ENCODE measurements around the gene CTTNBP2NL. TPM values are rescaled to one million over a fixed set of nuclear protein-coding genes. Genes with fewer than 3 reads are reported as not detected.
"Not testable (repeated sequence)": the region's sequence is repeated elsewhere in the genome, so short reads cannot be mapped to it uniquely, and the experiment has no call there.

The CTTNBP2NL gene
- polyA plus RNA-seq, 3 donors: 41.2 to 47.9 (median 42.3) TPM

DNA sequence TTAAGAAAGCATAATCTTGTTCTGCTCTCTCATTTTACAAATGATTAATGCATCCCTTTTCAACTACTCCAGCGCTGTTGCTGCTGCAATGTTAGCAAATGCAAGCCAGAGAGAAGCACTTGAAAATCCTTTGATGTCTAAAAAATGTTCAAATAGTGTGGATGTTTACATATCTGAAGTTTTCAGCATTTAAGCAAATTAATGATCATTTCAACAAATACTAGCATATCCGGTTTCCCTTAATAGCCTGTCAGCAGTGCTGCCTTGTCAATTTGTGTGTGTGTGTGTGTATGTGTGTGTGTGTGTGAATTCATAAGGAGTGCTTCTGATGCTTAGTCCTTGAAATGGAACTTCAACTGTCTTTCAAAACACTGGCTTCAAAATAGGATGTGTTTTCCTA, 64.6 kb downstream of the CTTNBP2NL start:
- no peak for DNase-seq (ENCODE audit: low read depth in 3 of 3, low spot score in 2 of 3)

DNA sequence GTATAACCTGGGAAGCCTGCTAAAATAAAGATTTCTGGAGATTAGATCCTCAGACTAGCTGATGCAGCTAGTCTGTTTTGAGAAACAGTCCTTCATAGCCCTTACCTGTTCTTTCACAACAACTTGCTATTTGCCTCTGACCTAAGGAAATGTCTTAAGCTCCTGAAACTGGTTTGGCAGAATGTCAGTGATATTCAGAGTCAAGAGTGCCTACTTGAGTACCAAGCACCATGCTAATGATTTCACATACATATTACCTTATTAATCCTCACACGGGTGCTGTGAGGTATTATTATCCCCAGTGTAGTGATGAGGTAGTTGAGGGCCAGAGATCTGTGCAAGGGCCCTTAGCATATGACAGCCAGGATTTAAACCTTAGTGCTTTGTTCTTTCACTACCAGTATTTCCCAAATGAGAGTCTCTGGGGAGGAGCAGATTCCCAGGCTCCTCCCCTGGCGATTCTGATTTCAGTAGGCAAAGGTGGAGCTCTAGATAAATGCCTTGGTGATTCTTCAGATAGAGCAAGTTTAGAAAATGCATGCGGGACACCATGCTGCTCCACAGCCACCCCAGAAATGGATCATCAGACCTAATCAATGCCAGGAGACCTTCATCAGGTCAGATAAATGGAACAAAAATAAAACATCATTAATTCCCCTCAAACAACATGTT, 65.3 kb downstream of the CTTNBP2NL start:
- DNase-seq (ENCODE audit: low read depth in 3 of 3, low spot score in 2 of 3): no peak

DNA sequence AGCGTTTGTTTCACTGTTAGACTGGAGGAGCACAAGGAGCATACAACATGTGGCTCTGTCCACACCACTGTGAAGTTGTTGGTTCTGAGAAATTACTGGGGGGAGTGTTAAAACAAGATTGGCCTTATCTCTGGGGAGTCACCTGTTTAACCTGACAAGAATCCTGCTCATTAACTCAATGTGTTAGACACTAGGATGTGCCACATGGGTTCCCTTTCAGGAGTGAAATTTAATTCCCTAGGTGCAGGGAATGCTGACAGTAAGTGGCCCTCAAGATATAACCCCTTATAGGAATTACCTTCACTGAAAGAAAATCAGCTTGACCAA, 66.9 kb downstream of the CTTNBP2NL start:
- no peak for DNase-seq (ENCODE audit: low read depth in 3 of 3, low spot score in 2 of 3)

DNA sequence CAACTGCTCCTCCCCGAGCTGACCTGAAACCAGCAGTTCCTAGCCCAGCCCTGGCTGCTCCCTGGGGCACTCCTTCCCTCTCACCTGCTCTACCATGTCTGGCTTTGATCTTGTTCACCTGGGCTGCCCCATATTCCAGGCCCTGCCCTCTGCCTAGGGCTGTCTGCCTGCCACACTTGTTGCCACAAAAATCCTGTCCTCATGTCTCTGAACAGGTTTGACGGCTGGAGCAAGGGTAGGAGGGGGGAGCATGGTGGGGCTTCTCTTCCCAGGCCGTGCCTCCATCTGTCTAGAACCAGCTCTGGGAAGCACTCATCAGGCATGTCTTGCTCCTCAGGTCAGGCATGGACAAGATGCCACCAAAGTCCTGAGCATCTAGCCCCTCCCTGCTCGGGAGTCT, 68.5 kb downstream of the CTTNBP2NL start:
- no peak for DNase-seq (ENCODE audit: low read depth in 3 of 3, low spot score in 2 of 3)

DNA sequence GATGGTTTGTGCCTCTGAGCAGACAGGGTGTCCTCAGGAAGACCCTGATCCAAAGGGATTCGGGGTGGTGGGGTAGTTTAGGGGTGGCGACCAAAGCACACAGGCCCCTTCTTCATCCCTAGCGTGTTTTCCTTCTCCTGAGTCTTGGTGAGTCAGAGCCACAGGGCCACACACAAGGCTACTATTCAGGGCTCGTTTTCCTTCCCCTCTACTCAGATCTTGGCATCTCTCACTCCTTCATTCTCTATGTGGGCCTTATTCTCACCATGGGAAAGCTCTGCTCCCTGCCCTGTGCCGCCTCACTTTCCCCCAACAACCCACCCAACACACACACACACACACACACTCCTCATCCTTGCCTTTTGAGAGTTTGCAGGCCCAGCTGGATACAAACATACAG, 69.1 kb downstream of the CTTNBP2NL start:
- no peak for DNase-seq (ENCODE audit: low read depth in 3 of 3, low spot score in 2 of 3)

DNA sequence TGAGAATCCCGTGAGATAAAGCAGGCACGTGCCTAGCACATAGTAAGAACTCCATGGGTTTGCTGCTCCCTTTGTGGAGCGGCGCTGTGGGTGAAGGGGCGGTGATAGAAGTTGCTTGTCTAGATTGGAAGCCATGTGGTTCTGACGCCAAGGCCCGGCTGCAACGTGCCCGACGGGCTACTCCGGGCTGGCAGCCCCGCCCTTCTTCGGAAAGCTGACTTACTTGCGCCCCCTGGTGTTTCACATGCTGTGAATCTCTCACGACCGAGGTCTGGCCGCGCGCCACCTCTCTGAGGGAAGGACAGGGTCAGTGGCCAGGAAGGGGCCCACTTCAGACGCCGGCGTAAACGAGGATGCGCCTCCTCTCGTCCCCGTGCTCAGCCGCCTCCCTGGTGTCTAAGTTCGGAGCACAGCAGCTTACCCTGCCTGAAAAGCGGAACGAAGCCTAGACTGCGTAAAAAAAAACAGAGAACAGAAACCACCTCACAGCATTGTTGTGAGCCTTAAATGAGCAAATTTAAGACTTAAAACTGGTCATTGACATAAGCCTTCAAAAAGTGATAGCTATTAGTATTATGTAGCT, 70.2 kb downstream of the CTTNBP2NL start:
- DNase-seq (ENCODE audit: low read depth in 3 of 3, low spot score in 2 of 3): peak; percentile 79 to 82 (median 81)

DNA sequence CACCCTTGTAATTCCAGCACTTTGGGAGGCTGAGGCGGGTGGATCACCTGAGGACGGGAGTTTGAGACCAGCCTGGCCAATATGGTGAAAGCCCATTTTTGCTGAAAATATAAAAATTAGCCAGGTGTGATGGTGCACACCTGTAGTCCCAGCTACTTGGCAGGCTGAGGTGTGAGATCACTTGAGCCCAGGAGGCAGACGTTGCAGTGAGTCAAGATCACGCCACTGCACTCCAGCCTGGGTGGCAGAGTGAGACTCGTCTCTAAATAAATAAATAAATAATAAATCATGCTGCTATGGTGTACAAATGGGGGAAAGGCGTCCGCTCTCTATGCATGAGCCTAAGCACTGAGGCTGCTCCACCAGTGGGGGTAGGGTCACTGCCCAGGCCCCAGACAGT, 74.3 kb downstream of the CTTNBP2NL start:
- DNase-seq (ENCODE audit: low read depth in 3 of 3, low spot score in 2 of 3): not testable (repeated sequence)

DNA sequence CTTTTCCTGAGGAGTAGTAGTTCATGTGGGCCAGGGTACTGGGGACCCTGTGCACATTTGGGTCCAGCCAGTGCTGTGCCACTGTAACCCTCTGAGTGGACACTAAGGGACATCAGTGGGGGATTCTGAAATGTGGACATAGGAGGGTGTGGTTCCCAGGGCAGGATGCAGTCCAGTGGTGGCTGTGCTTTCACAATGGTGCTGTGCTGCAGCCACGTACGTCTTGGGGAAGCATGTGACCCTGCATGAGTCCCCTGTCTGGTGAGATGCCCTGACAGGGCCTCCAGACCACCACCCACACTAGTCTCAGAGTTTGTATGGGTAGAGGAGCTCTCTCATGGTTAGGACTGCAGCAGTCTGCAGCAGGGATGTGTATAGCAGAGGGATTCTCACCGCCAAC, 75.0 kb downstream of the CTTNBP2NL start:
- no peak for DNase-seq (ENCODE audit: low read depth in 3 of 3, low spot score in 2 of 3)

DNA sequence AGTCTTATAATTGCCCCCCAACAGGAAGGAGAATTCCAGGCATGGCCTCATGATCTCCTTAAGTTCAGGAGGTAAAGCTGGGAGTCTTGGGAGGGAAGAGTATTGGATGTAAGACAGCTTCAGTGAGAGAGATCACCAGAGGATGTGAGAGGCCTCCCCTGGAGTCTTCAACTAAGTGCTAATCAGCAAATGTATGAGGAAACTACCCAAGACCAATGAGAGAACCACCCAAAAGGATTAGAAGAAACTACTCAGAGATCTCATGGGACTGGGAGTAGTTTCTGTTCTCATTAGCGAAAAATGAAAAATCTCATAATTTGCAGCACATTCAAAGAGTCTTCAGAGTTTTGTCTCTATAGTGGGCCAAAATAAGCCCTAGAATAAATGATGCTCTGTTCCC, 76.1 kb downstream of the CTTNBP2NL start:
- no peak for DNase-seq (ENCODE audit: low read depth in 3 of 3, low spot score in 2 of 3)

DNA sequence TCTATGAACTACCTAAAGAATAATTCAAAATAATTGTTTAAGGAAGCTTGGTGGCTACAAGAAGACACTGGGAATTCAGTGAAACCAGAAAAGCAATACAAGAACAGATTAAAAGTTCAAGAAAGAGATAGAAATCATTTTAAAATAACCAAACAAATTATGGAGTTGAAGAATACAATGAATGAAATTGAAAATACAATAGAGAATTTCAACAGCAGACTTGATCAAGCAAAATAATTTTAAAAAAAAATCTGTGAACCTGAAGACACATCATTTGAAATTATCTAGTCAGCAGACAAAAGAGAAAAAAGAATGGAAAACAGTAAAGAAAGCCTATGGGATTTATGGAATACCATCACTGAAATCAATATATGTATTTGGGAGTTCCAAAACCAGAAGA, 81.5 kb downstream of the CTTNBP2NL start:
- DNase-seq (ENCODE audit: low read depth in 3 of 3, low spot score in 2 of 3): no peak

DNA sequence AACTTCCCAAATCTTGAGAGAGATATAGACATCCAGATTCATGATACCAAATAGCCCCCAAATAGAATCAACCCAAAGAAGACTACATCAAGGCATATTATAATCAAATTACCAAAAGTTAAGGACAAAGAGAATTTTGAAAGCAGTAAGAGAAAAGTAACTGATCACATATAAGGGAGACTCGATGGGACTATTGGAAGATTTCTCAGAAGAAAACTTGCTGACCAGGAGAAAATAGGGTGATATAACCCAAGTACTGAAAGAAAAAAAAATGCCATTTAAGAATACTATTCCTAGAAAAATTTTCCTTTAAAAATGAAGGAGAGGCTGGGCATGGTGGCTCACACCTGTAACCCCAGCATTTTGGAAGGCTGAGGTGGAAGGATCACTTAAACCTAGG, 82.3 kb downstream of the CTTNBP2NL start:
- no peak for DNase-seq (ENCODE audit: low read depth in 3 of 3, low spot score in 2 of 3)

DNA sequence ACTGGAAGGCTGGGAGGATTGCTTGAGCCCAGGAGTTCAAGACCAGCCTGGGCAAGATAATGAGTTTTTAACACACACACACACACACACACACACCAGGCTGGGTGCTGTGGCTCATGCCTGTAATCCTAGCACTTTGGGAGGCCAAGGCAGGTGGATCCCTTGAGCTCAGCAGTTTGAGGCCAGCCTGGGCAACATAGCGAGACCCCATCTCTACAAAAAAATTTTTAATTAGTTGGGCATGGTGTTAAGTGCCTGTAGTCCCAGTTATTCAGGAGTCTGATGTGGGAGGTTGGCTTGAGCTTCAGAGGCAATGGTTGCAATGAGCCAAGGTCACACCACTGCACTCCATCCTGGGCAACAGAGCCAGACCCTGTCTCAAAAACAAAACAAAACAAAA, 90.0 kb downstream of the CTTNBP2NL start:
- not testable (repeated sequence) for DNase-seq (ENCODE audit: low read depth in 3 of 3, low spot score in 2 of 3)

DNA sequence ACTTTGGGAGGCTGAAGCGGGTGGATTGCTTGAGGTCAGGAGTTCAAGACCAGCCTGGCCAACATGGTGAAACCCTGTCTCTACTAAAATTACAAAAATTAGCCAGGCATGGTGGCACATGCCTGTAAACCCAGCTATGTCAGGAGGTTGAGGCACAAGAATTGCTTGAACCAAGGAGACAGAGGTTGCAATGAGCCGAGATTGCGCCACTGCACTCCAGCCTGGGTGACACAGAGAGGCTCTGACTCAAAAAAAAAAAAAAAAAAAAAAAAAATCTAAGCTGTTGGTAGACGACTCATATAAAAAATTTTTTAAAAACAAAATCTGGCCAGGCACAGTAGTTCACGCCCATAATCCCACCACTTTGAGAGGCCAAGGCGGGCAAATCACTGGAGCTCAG, 91.7 kb downstream of the CTTNBP2NL start:
- DNase-seq (ENCODE audit: low read depth in 3 of 3, low spot score in 2 of 3): not testable (repeated sequence)

DNA sequence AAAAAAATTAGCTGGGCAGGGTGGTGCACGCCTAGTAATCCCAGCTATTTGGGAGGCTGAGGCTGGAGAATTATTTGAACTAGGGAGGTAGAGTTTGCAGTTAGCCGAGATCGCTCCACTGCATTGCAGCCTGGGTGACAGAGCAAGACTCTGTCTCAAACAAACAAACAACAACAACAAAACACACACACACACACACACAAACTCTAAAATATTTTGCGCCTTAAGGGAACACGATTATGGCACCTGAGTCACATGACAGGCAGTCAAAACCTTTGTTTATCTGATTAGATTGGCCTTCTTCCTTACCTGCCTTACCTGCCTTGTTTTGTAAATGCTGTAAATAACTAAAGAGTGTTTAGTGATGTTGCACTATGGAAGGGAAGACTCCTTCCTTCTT, 92.1 kb downstream of the CTTNBP2NL start:
- no peak for DNase-seq (ENCODE audit: low read depth in 3 of 3, low spot score in 2 of 3)

DNA sequence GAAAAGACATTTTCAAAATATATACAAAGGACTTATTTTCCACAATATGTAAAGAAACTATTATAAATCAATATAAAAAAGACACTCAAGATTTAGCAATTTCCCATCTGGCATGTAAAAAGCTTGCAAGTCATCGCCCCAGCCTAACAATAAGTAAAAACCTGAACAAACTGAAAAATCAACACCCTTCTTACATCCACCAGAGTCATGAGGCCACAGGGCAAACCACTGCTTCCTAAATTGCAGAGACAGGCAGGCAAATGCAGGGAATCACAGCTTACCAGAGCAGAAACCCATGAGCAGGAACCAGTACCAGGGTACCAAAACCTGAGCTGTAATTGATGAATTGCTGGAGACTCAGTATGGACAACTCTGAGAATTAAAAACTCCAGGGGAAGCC, 96.1 kb downstream of the CTTNBP2NL start:
- no peak for DNase-seq (ENCODE audit: low read depth in 3 of 3, low spot score in 2 of 3)

DNA sequence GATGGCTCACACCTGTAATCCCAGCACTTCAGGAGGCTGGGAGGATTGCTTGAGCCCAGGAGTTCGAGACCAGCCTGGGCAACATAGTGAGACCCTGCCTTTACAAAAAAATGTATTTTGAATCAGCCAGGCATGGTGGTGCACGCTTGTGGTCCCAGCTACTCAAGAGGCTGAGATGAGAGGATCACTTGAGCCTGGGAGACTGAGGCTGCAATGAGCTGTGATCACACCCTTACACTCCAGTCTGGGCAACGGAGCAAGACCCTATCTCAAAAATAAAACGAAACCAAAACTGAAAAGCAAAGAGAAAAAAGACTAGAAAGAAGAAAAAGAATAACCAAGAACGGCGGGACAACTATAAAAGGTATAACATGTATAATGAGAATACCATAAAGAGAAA, 97.3 kb downstream of the CTTNBP2NL start:
- DNase-seq (ENCODE audit: low read depth in 3 of 3, low spot score in 2 of 3): no peak

DNA sequence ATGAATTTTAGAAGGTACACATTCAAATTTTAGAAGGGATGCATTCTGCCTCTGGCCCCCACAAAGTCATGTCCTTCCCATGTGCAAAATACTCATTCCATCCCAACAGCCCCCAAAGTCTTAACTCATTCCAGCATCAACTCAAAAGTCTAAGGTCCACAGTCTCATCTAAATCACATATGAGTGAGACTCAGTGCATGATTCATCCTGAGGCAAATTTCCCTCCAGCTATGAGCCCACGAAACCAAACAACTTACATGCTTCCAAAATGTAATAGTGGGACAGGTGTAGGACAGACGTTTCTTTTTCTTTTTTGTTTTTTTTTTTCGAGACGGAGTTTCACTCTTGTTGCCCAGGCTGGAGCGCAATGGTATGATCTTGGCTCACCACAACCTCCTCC, 100.3 kb downstream of the CTTNBP2NL start:
- no peak for DNase-seq (ENCODE audit: low read depth in 3 of 3, low spot score in 2 of 3)

DNA sequence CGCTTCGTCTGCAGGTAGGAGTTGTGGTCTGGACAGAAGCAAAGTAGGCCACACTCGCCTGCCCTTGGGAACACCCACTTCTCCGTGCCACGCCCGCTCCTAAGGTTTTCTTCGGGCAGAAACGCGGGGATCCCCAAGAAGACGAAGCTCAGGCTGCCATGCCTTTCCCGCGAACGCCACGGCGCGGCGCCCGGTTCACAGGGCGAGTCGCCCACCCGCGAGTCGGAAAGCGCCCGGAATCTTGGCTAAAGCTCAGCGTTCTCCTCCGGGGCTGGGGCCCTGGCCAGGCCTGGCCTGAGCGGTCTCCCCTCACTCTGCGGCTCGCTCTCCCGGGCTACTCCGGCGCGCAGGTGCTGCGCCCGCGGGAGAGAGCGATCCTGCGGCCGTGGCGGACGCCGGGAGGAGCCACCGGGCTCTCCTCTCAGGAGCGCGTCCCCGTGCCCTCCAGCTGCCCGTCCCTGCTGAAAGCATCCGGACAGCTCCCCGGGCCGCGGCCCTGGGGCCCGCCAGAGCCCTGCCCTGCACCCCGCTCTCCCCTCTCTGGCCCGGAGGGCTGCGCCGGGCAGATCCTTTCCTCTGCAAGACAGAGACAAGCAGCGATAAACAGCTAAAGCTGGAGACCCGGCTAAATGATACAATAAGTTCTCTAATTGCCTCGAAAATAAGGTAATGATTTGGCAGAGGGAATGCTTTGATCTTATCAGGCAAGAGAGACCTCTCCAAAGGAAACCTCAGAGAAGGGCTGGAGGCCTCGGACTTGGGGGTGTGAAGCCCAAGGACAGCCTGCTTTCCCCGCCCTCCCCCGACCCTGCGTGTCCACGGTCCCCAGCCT, 106.0 kb downstream of the CTTNBP2NL start:
- no peak for DNase-seq (ENCODE audit: low read depth in 3 of 3, low spot score in 2 of 3)

DNA sequence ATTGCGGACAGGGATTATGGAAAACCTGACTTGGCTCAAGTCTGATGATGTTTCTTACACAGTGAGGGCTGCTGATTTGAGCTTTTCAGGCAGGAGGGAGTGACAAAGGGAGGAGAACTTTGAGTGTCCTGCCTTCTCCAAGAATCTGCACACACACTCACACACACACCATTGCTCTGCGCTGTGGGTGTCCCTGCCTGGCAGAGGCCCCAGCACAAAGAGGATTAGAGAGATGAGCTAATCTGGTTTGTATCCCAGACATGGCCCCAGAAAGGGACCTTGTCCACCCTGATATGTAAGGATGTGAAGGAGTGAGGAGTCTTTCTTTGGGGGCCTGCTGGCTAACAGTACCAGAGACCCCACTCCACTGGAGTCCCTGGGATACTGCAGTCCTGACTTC, 106.8 kb downstream of the CTTNBP2NL start:
- DNase-seq (ENCODE audit: low read depth in 3 of 3, low spot score in 2 of 3): no peak

DNA sequence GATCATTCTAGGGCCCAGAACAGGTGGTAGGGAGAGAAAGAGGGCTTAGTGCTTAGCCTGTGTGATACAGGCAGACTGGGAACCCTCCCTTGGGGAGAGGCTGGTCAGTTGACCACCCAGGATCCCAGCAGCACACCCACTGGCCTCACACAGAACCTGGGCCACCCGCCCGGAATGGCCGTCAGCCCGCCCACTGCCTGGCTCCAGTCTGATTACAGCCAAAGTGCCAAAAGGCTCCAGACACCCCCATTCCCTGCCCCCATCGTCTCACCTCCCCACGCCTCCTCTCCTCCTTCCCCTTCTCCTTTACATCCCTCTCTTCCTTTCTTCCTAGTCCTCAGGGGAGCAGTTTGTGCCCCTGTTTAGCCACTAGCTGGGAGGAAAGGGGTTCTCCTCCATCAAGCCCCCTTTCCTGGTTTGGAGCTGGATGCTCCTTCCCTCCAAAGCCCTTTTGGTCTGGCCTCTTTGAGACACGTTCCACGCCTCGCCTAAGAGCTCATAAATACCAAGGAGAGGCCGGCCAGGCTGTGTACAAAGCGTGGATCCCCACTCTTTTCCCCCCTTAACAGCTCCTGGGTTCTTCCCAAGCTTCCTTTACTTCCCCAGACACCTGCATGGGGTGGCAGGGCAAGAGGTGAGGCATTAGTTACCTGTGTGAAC, 108.1 kb downstream of the CTTNBP2NL start:
- DNase-seq (ENCODE audit: low read depth in 3 of 3, low spot score in 2 of 3): no peak

DNA sequence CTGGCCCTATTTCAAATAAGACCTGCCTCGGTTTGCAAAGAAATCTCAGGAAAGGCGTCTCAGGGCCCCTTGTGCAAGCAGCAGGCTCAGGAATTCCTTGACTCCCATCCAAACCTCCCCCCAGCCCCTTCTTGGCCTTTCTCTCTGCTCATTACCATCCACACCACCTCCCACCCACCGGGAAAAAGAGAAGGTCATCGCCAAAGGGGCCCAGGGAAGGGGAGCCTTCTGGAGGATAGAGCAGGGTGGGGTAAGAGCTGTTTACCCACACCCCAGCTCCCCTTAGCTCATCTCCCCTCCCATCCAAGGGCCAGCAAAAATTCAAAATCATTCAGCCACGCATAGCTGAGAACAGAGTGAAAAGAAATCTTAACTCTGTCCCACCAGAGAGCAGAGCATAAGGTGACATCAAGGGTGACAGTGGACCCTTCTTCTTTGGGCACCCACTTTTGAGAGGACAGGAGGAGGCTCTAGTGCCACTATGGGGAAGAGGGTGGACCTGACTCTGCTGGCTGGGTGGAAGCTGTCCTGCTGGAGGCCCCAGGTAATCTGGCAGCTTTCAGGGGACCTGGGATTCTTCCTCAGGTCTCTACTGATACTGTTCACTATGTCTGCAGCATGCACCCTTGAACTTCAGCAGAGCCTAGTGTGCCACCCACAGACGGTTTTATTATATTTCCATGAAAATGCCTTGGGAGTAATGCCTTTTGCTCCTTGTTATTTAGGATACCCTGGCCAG, 108.8 kb downstream of the CTTNBP2NL start:
- no peak for DNase-seq (ENCODE audit: low read depth in 3 of 3, low spot score in 2 of 3)
